Breast epithelium (tissue), 4 donors: ENCODE data around the gene F11. TPM values are rescaled to one million over a fixed set of nuclear protein-coding genes. Genes with fewer than 3 reads are reported as not detected.

Experiments used
- DNase-seq, 2 donors: peaks; one replicate each; pipeline ENCODE4 v3.0.0-alpha.2; 2019; ENCODE audit warnings: low spot score in 2 of 2
- H3K27ac ChIP-seq, 2 donors: fragments of 200-600 bp; sonication (generic) in 1 of 2; one replicate each; pipeline ENCODE4 v1.5.1; 2016 to 2019; ENCODE audit warnings: mild to moderate bottlenecking in 1 of 2
- H3K27me3 ChIP-seq, 2 donors: fragments of 200-600 bp; sonication (generic) in 1 of 2; one replicate each; pipeline versions ENCODE4 v1.5.1 to v1.6.0; 2017 to 2019; ENCODE audit warnings: control low read depth in 1 of 2, mild to moderate bottlenecking in 1 of 2
- H3K36me3 ChIP-seq: fragments of 200-600 bp; one replicate; pipeline ENCODE4 v1.5.1; 2019
- H3K4me1 ChIP-seq, 2 donors: fragments of 200-600 bp; sonication (generic); one replicate each; pipeline ENCODE4 v1.5.1; 2016 to 2019; ENCODE audit warnings: control low read depth in 1 of 2
- H3K4me3 ChIP-seq, 3 donors: fragments of 200-600 bp; sonication (generic); 1 replicate in 2 of 3; 2 replicates in 1 of 3; pipeline ENCODE4 v1.5.1; 2016 to 2019; ENCODE audit warnings: mild to moderate bottlenecking in 3 of 3, moderate library complexity in 2 of 3
- H3K9me3 ChIP-seq, 2 donors: fragments of 200-600 bp; sonication (generic) in 1 of 2; one replicate each; pipeline ENCODE4 v1.5.1; 2016 to 2019; ENCODE audit warnings: control low read depth in 1 of 2
- CTCF ChIP-seq, 3 donors: fragments of 450-650 bp; IDR thresholded peaks; one replicate each; pipeline ENCODE4 v1.5.1; 2016 to 2017; ENCODE audit warnings: antibody characterized with exemption in 3 of 3, mild to moderate bottlenecking in 3 of 3, moderate library complexity in 3 of 3
- POLR2A ChIP-seq: fragments of 450-650 bp; IDR thresholded peaks from one replicate; pipeline ENCODE4 v1.6.1; 2016; ENCODE audit warnings: antibody characterized with exemption, mild to moderate bottlenecking, moderate library complexity
- POLR2AphosphoS5 ChIP-seq, 3 donors: sonication (generic); formaldehyde crosslinking; IDR thresholded peaks; one replicate each; pipeline ENCODE4 v1.6.1; 2017; ENCODE audit warnings: antibody characterized with exemption in 3 of 3
- intact Hi-C: fragments of 100-400 bp; cut with DNase I; formaldehyde crosslinking; loops from one replicate; pipeline ENCODE4 v1.15.1; 2023; ENCODE audit warnings: low total_unique reads
- total RNA-seq, 3 donors: library from RNA; depleted of rRNA; stranded (reverse); fragments of >200 nt; gene quantifications; one replicate each; pipeline ENCODE4 v1.1.0, GENCODE V29; 2016

F11 gene
- total RNA-seq, 3 donors from 2014 or later, result not detected

GRCh38 chr4:186226521-186227189, 39.3 kb upstream of the F11 start:
- DNase-seq, result no peak
- Histone ChIP-seq H3K27ac (no peak overlapping the region), H3K4me1 (no peaks in the 10 kb centered on the region), H3K36me3 (no peaks in the 10 kb centered on the region), H3K9me3 (peaks cover 6 to 17% of the 10 kb centered on the region in 2 donors), H3K4me3 (no peak overlapping the region), H3K27me3 (no peaks in the 10 kb centered on the region)
- no peak for TF ChIP-seq CTCF (IDR thresholded peaks at IDR 0.05)
- TF ChIP-seq POLR2AphosphoS5 (IDR thresholded peaks at IDR 0.05), result no peak
- no peak for TF ChIP-seq POLR2A
- intact Hi-C loops, result no loop called here

GRCh38 chr4:186227221-186227620, 38.8 kb upstream of the F11 start, which contains the start of gene KLKB1:
Gene KLKB1 (plus strand): TSS chr4:186227507. CDS start chr4:186228196, 689 bp downstream.
- TF ChIP-seq POLR2A (no peak), POLR2AphosphoS5 (IDR thresholded peaks at IDR 0.05) (no peak), CTCF (IDR thresholded peaks at IDR 0.05) (no peak)
- Histone ChIP-seq H3K4me1 (no peaks in the 10 kb centered on the region), H3K27ac (no peak within 1 kb of the TSS), H3K4me3 (no peak within 1 kb of the TSS), H3K36me3 (no peaks in the 10 kb centered on the region), H3K9me3 (peaks cover 6 to 17% of the 10 kb centered on the region in 2 donors), H3K27me3 (no peaks in the 10 kb centered on the region)
- intact Hi-C loops, result no loop called here
- DNase-seq, result no peak

- Histone ChIP-seq H3K4me3 (no peak overlapping the region), H3K27me3 (no peaks in the 10 kb centered on the region), H3K4me1 (no peaks in the 10 kb centered on the region), H3K9me3 (peaks cover 6 to 17% of the 10 kb centered on the region in 2 donors), H3K36me3 (no peaks in the 10 kb centered on the region), H3K27ac (no peak overlapping the region)
- intact Hi-C loops, result no loop called here
- no peak for DNase-seq
- TF ChIP-seq CTCF (IDR thresholded peaks at IDR 0.05) (no peak), POLR2A (no peak), POLR2AphosphoS5 (IDR thresholded peaks at IDR 0.05) (no peak)
These were observed 38.1 kb upstream of the F11 start for GRCh38 chr4:186227744-186228513.

- no peaks in the 10 kb centered on the region for H3K4me1 ChIP-seq
- no peak for TF ChIP-seq POLR2AphosphoS5 (IDR thresholded peaks at IDR 0.05)
- TF ChIP-seq CTCF (IDR thresholded peaks at IDR 0.05), result no peak
- TF ChIP-seq POLR2A, result no peak
- no peaks in the 10 kb centered on the region for H3K27me3 ChIP-seq
- intact Hi-C loops, result no loop called here
- no peak overlapping the region for H3K27ac ChIP-seq
- no peak overlapping the region for H3K4me3 ChIP-seq
- H3K9me3 ChIP-seq, result peaks cover 6 to 17% of the 10 kb centered on the region in 2 donors
- no peak for DNase-seq
- no peaks in the 10 kb centered on the region for H3K36me3 ChIP-seq
These were observed 37.5 kb upstream of the F11 start for GRCh38 chr4:186228514-186228894.

GRCh38 chr4:186234367-186234766, 31.6 kb upstream of the F11 start:
- H3K4me1 ChIP-seq, result no peaks in the 10 kb centered on the region
- intact Hi-C loops, result no loop called here

More at GRCh38 chr4:186234367-186234766, 31.6 kb upstream of the F11 start:
- DNase-seq, result no peak
- no peak overlapping the region for H3K4me3 ChIP-seq
- no peaks in the 10 kb centered on the region for H3K27me3 ChIP-seq
- TF ChIP-seq CTCF (IDR thresholded peaks at IDR 0.05) (no peak), POLR2AphosphoS5 (IDR thresholded peaks at IDR 0.05) (no peak), POLR2A (no peak)
- no peaks in the 10 kb centered on the region for H3K36me3 ChIP-seq
- H3K9me3 ChIP-seq, result no peaks in the 10 kb centered on the region
- H3K27ac ChIP-seq, result no peak overlapping the region
